ENCODE results near the gene NTSR1. TPM values are rescaled to one million over a fixed set of nuclear protein-coding genes. Genes with fewer than 3 reads are reported as not detected.

Gene NTSR1
- total and polyA plus RNA-seq, 2 of the 13 experiments (the other 11 are each of a cell fraction or from before 2014, with no cell fraction given), result 0.09 to 0.12 TPM

DNA sequence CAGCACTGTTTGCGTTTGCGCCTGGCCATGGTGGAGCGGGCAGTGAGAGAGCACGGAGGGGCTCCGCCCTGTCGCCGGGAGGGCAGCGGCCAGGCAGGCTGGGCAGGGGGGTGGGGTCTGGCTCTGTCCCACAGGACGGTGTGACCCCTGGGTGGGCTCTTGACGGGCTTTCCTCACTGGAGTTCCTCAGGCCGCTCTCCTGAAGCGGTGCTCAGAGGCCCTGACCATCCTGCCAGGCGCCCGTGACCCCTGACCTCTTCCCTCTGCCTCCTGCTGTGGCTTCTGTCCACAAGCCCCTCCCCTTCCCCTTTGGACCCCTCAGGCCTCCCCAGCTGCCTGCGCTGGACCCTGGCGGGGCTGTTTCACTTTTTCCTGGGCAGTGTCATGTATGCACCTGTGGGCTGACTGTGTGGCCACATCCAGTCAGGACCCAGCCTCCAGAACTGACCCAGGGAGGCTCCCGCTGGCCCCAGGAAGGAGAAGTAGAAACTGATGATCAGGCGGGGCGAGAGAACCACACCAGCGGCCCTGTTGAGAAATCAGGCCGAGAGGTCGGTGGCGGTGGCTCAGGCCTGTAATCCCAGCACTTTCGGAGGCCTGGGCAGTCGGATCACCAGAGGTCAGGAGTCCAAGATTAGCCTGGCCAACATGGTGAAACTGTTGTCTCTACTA is 97.2 kb downstream of the NTSR1 start (continued):
- TF ChIP-seq, protein P1, sequence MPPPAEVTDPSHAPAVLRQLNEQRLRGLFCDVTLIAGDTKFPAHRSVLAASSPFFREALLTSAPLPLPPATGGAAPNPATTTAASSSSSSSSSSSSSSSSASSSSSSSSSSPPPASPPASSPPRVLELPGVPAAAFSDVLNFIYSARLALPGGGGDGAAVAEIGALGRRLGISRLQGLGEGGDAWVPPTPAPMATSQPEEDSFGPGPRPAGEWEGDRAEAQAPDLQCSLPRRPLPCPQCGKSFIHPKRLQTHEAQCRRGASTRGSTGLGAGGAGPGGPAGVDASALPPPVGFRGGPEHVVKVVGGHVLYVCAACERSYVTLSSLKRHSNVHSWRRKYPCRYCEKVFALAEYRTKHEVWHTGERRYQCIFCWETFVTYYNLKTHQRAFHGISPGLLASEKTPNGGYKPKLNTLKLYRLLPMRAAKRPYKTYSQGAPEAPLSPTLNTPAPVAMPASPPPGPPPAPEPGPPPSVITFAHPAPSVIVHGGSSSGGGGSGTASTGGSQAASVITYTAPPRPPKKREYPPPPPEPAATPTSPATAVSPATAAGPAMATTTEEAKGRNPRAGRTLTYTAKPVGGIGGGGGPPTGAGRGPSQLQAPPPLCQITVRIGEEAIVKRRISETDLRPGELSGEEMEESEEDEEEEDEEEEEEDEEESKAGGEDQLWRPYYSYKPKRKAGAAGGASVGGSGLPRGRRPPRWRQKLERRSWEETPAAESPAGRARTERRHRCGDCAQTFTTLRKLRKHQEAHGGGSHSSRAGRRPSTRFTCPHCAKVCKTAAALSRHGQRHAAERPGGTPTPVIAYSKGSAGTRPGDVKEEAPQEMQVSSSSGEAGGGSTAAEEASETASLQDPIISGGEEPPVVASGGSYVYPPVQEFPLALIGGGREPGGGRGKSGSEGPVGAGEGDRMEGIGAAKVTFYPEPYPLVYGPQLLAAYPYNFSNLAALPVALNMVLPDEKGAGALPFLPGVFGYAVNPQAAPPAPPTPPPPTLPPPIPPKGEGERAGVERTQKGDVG (CRISPR knock-in tag; IDR thresholded peaks at IDR 0.05; ENCODE audit: borderline replicate concordance), result peak; percentile 69
- peak; percentile 99 for TF ChIP-seq ZFX (CRISPR knock-in tag; IDR thresholded peaks at IDR 0.05; ENCODE audit: low read depth)
- TF ChIP-seq SCMH1 (CRISPR knock-in tag; IDR thresholded peaks at IDR 0.05; ENCODE audit: borderline replicate concordance), result no peak
- TF ChIP-seq, protein P2, sequence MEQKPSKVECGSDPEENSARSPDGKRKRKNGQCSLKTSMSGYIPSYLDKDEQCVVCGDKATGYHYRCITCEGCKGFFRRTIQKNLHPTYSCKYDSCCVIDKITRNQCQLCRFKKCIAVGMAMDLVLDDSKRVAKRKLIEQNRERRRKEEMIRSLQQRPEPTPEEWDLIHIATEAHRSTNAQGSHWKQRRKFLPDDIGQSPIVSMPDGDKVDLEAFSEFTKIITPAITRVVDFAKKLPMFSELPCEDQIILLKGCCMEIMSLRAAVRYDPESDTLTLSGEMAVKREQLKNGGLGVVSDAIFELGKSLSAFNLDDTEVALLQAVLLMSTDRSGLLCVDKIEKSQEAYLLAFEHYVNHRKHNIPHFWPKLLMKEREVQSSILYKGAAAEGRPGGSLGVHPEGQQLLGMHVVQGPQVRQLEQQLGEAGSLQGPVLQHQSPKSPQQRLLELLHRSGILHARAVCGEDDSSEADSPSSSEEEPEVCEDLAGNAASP (CRISPR knock-in tag; IDR thresholded peaks at IDR 0.05; ENCODE audit: borderline replicate concordance), result peak; percentile 68
- peak; percentile 51 for TF ChIP-seq FOSL2 (CRISPR knock-in tag; IDR thresholded peaks at IDR 0.05)
- peak; percentile 94; the same call in 1 of the 2 replicates for TF ChIP-seq ZNF775 (CRISPR knock-in tag; IDR thresholded peaks at IDR 0.05; ENCODE audit: borderline replicate concordance)
- peak; percentile 98 for TF ChIP-seq ASH2L (IDR thresholded peaks at IDR 0.05; ENCODE audit: insufficient read length, low read depth, low read length)
- TF ChIP-seq KDM4B (CRISPR knock-in tag; IDR thresholded peaks at IDR 0.05), result peak; percentile 86
- TF ChIP-seq, protein P3, sequence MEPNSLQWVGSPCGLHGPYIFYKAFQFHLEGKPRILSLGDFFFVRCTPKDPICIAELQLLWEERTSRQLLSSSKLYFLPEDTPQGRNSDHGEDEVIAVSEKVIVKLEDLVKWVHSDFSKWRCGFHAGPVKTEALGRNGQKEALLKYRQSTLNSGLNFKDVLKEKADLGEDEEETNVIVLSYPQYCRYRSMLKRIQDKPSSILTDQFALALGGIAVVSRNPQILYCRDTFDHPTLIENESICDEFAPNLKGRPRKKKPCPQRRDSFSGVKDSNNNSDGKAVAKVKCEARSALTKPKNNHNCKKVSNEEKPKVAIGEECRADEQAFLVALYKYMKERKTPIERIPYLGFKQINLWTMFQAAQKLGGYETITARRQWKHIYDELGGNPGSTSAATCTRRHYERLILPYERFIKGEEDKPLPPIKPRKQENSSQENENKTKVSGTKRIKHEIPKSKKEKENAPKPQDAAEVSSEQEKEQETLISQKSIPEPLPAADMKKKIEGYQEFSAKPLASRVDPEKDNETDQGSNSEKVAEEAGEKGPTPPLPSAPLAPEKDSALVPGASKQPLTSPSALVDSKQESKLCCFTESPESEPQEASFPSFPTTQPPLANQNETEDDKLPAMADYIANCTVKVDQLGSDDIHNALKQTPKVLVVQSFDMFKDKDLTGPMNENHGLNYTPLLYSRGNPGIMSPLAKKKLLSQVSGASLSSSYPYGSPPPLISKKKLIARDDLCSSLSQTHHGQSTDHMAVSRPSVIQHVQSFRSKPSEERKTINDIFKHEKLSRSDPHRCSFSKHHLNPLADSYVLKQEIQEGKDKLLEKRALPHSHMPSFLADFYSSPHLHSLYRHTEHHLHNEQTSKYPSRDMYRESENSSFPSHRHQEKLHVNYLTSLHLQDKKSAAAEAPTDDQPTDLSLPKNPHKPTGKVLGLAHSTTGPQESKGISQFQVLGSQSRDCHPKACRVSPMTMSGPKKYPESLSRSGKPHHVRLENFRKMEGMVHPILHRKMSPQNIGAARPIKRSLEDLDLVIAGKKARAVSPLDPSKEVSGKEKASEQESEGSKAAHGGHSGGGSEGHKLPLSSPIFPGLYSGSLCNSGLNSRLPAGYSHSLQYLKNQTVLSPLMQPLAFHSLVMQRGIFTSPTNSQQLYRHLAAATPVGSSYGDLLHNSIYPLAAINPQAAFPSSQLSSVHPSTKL (CRISPR knock-in tag; IDR thresholded peaks at IDR 0.05), result peak; percentile 71
- peak; percentile 68 for TF ChIP-seq SRSF1 (optimal IDR thresholded peaks at IDR 0.05; ENCODE audit: low read depth, low read length)
- no peak for TF ChIP-seq ZNF20 (CRISPR knock-in tag; IDR thresholded peaks at IDR 0.05)
- peak; percentile 88; the same call in 1 of the 2 replicates for TF ChIP-seq ZNF619 (CRISPR knock-in tag; IDR thresholded peaks at IDR 0.05)
- TF ChIP-seq, protein P4, sequence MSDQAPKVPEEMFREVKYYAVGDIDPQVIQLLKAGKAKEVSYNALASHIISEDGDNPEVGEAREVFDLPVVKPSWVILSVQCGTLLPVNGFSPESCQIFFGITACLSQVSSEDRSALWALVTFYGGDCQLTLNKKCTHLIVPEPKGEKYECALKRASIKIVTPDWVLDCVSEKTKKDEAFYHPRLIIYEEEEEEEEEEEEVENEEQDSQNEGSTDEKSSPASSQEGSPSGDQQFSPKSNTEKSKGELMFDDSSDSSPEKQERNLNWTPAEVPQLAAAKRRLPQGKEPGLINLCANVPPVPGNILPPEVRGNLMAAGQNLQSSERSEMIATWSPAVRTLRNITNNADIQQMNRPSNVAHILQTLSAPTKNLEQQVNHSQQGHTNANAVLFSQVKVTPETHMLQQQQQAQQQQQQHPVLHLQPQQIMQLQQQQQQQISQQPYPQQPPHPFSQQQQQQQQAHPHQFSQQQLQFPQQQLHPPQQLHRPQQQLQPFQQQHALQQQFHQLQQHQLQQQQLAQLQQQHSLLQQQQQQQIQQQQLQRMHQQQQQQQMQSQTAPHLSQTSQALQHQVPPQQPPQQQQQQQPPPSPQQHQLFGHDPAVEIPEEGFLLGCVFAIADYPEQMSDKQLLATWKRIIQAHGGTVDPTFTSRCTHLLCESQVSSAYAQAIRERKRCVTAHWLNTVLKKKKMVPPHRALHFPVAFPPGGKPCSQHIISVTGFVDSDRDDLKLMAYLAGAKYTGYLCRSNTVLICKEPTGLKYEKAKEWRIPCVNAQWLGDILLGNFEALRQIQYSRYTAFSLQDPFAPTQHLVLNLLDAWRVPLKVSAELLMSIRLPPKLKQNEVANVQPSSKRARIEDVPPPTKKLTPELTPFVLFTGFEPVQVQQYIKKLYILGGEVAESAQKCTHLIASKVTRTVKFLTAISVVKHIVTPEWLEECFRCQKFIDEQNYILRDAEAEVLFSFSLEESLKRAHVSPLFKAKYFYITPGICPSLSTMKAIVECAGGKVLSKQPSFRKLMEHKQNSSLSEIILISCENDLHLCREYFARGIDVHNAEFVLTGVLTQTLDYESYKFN (CRISPR knock-in tag; conservative IDR thresholded peaks at IDR 0.05), result peak; percentile 93
- peak; percentile 89 for TF ChIP-seq KAT8 (CRISPR knock-in tag; IDR thresholded peaks at IDR 0.05)
- TF ChIP-seq, protein P5, sequence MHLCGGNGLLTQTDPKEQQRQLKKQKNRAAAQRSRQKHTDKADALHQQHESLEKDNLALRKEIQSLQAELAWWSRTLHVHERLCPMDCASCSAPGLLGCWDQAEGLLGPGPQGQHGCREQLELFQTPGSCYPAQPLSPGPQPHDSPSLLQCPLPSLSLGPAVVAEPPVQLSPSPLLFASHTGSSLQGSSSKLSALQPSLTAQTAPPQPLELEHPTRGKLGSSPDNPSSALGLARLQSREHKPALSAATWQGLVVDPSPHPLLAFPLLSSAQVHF (CRISPR knock-in tag; IDR thresholded peaks at IDR 0.05), result peak; percentile 53; the same call in 1 of the 2 replicates
